GM19193 (cell line): Measurements from ENCODE around the gene SECTM1.
A peak's percentile ranks its signal among the peaks of the same experiment; 100 is the strongest.

Experiments used
- POLR2A ChIP-seq: IDR thresholded peaks from 4 replicates; pipeline ENCODE4 v1.6.1; 2011; ENCODE audit not compliant: insufficient read depth, insufficient read length; ENCODE audit errors: extremely low read depth

SECTM1 gene

GRCh38 chr17:82273327-82274133 is 60.0 kb downstream of the SECTM1 start, which contains the start of gene CSNK1D:
Gene CSNK1D (minus strand): TSS chr17:82273700. CDS start chr17:82273381, 319 bp downstream.
- peak; percentile 78 for TF ChIP-seq POLR2A

- TF ChIP-seq POLR2A = no peak
Observed at GRCh38 chr17:82272495-82273326, 60.9 kb downstream of the SECTM1 start.

- TF ChIP-seq POLR2A = no peak
Observed at GRCh38 chr17:82271401-82271800, 62.2 kb downstream of the SECTM1 start.
